Endodermal cell (in vitro differentiated cells): Measurements from ENCODE around the gene DLK1. TPM values are rescaled to one million over a fixed set of nuclear protein-coding genes. Genes with fewer than 3 reads are reported as not detected.
A peak's percentile ranks its signal among the peaks of the same experiment; 100 is the strongest.

Source experiments
- DNase-seq: peaks from one replicate; pipeline ENCODE4 v3.0.0-alpha.2; 2017
- H3K27ac ChIP-seq: 2 replicates; pipeline ENCODE4 v1.5.1; 2013; ENCODE audit warnings: mild to moderate bottlenecking, low read depth, low read length, moderate library complexity
- H3K27me3 ChIP-seq: 2 replicates; pipeline ENCODE4 v1.6.1; 2013; ENCODE audit warnings: mild to moderate bottlenecking, low read length, moderate library complexity; ENCODE audit not compliant: insufficient read depth, control insufficient read depth, poor library complexity, severe bottlenecking
- H3K36me3 ChIP-seq: 2 replicates; pipeline ENCODE4 v1.7.0; 2013; ENCODE audit warnings: mild to moderate bottlenecking, low read length, moderate library complexity; ENCODE audit not compliant: control insufficient read depth, insufficient read depth
- H3K4me1 ChIP-seq: one replicate; pipeline ENCODE4 v1.7.0; 2013; ENCODE audit warnings: low read length; ENCODE audit not compliant: control insufficient read depth, insufficient read depth
- H3K4me3 ChIP-seq: 2 replicates; pipeline ENCODE4 v1.5.1; 2013; ENCODE audit warnings: mild to moderate bottlenecking, low read length, moderate library complexity
- H3K9ac ChIP-seq: 2 replicates; pipeline ENCODE4 v1.6.1; 2013; ENCODE audit warnings: mild to moderate bottlenecking, low read length, moderate library complexity; ENCODE audit not compliant: poor library complexity, severe bottlenecking; ENCODE audit errors: extremely low read depth
- H3K9me3 ChIP-seq: 2 replicates; pipeline ENCODE4 v1.6.1; 2013; ENCODE audit warnings: mild to moderate bottlenecking, low read length, moderate library complexity; ENCODE audit not compliant: control insufficient read depth
- H3K27ac Mint-ChIP-seq: 2 replicates; pipeline ENCODE4 v1.8.0; 2020; ENCODE audit warnings: mixed read lengths
- H3K27me3 Mint-ChIP-seq: 2 replicates; pipeline ENCODE4 v1.8.0; 2021; ENCODE audit warnings: mild to moderate bottlenecking, mixed read lengths; ENCODE audit not compliant: insufficient read depth
- H3K36me3 Mint-ChIP-seq: 2 replicates; pipeline ENCODE4 v1.8.0; 2020; ENCODE audit warnings: low read depth, mixed read lengths
- H3K4me1 Mint-ChIP-seq: 2 replicates; pipeline ENCODE4 v1.8.0; 2020; ENCODE audit warnings: mixed read lengths
- H3K4me3 Mint-ChIP-seq: 2 replicates; pipeline ENCODE4 v1.8.0; 2020; ENCODE audit warnings: mild to moderate bottlenecking, moderate library complexity, mixed read lengths
- H3K9me3 Mint-ChIP-seq: 2 replicates; pipeline ENCODE4 v1.8.0; 2020; ENCODE audit warnings: mild to moderate bottlenecking, mixed read lengths
- WGBS, 2 experiments: methylation state at CpG; one replicate each; pipeline versions ENCODE4 v1.1.5 to v1.1.7; 2013; ENCODE audit warnings: missing lambda C conversion rate in 2 of 2, mixed read lengths in 1 of 2; ENCODE audit not compliant: insufficient coverage in 1 of 2, insufficient read length in 1 of 2; 5-methylcytosine and 5-hydroxymethylcytosine counted together
- total RNA-seq, 2 donors: library from RNA; stranded (reverse); fragmentation: NEBNext Ultra II Directional in 1 of 2; extraction: Animal tissue kit (Norgen Biotek cat#: 25700) in 1 of 2; gene quantifications; 2 replicates in 1 of 2; 3 replicates in 1 of 2; pipeline ENCODE4 v1.2.1, GENCODE V29; 2021
- TF ChIP-seq, protein P1 (sequence below): fragments of 200-600 bp; sonication (generic); conservative IDR thresholded peaks from 2 replicates; pipeline ENCODE4 v1.5.0; 2021; ENCODE audit warnings: antibody characterized with exemption, mild to moderate bottlenecking

The DLK1 gene
- total RNA-seq, 2 donors from 2014 or later, result 78.3 to 117 TPM

DNA sequence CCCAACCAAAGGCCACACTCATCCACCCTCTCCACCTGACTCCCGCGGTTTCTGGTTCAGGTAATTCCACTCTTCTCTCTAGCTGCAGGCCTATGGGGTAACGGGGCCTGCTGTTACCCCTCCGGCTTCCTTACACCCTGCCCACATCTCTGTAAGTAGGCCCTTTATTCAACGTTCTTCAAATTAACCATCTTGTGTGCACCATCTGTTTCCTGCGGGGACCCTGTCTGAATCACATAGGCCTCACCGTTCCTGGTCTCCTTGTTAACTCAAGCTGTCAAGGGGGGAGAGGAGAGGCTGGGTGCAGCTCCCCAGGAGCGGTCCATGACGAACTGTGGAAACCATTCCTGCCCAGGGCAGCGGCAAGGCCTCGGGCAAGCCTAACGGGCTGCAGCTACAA, 9.3 kb upstream of the DLK1 start:
- Mint-ChIP-seq H3K4me1 (peaks cover 13% of the 10 kb centered on the region), H3K4me3 (no peak overlapping the region), H3K27ac (no peak overlapping the region), H3K36me3 (no peaks in the 10 kb centered on the region), H3K9me3 (peaks cover 6% of the 10 kb centered on the region), H3K27me3 (peaks cover 9% of the 10 kb centered on the region)
- Histone ChIP-seq H3K4me1 (peaks cover 2% of the 10 kb centered on the region), H3K4me3 (no peak overlapping the region), H3K9ac (no peak overlapping the region), H3K36me3 (no peaks in the 10 kb centered on the region), H3K27ac (peak overlapping the region; percentile 44), H3K9me3 (peaks cover 6% of the 10 kb centered on the region), H3K27me3 (no peaks in the 10 kb centered on the region)
- TF ChIP-seq, protein P1, sequence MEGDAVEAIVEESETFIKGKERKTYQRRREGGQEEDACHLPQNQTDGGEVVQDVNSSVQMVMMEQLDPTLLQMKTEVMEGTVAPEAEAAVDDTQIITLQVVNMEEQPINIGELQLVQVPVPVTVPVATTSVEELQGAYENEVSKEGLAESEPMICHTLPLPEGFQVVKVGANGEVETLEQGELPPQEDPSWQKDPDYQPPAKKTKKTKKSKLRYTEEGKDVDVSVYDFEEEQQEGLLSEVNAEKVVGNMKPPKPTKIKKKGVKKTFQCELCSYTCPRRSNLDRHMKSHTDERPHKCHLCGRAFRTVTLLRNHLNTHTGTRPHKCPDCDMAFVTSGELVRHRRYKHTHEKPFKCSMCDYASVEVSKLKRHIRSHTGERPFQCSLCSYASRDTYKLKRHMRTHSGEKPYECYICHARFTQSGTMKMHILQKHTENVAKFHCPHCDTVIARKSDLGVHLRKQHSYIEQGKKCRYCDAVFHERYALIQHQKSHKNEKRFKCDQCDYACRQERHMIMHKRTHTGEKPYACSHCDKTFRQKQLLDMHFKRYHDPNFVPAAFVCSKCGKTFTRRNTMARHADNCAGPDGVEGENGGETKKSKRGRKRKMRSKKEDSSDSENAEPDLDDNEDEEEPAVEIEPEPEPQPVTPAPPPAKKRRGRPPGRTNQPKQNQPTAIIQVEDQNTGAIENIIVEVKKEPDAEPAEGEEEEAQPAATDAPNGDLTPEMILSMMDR, result no peak
- DNase-seq, result no peak
- WGBS, 2 experiments, result 87 to 93% methylated on average over 6 to 12 of the region's 12 CpGs

DNA sequence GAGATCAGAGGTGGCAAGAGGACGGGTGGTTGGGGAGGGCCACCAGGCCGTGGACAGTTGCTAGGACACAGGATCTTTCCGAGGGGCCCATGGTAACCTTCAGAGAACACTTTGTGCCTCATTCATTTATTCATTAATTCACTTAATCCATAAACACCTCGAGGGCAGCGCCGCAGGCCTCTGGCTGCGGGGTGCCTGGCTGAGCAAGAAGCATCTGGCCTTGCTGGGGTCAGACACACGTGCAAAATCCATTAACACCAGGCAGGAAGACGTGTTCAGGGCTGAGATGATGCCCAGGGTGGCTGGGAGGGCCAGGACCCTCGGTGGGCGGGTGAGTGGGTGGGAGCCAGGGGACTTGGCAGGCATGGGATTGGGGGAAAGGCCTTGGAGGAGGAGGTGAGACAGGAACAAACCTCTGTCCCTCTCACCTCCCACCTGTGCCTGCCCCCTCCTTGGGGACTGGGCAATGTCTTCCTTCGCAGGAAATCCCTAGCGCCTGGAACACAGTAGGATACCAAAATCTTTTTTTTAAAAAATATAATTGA, 6.6 kb upstream of the DLK1 start:
- Histone ChIP-seq H3K9me3 (peaks cover 6% of the 10 kb centered on the region), H3K27ac (no peak overlapping the region), H3K36me3 (no peaks in the 10 kb centered on the region), H3K27me3 (peaks cover 3% of the 10 kb centered on the region), H3K9ac (no peak overlapping the region), H3K4me1 (peaks cover 2% of the 10 kb centered on the region), H3K4me3 (no peak overlapping the region)
- peaks cover 6% of the 10 kb centered on the region for H3K9me3 Mint-ChIP-seq
- WGBS, 2 experiments, result 83 to 88% methylated on average over 5 to 11 of the region's 13 CpGs
- H3K27me3 Mint-ChIP-seq, result peaks cover 18% of the 10 kb centered on the region
- no peak overlapping the region for H3K4me3 Mint-ChIP-seq
- peaks cover 19% of the 10 kb centered on the region for H3K4me1 Mint-ChIP-seq
- no peak overlapping the region for H3K27ac Mint-ChIP-seq
- DNase-seq, result no peak
- H3K36me3 Mint-ChIP-seq, result no peaks in the 10 kb centered on the region
- TF ChIP-seq, protein P1, result no peak

DNA sequence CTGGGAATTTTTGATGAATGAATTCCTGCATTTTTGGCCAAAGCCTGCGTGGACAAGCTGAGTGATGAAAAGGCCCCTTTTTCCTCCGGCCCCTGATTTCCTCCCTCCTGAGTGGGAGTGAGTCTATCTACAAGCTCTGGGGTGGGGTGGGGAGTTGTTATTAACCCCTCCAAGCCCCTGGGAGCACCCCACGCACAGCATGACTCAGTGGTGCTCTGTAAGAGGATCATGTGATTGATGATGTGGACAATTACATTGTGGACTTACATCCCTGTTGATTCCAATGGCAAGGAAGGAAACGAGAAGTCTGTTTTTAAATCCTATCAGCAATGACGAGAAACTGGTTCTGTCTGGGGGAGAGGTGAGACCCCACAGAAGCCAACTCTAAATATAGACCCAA, 5.1 kb upstream of the DLK1 start:
- H3K27me3 ChIP-seq, result peaks cover 18% of the 10 kb centered on the region
- H3K4me1 ChIP-seq, result peaks cover 2% of the 10 kb centered on the region
- TF ChIP-seq, protein P1, result no peak

More for the DNA sequence above, 5.1 kb upstream of the DLK1 start:
- no peak overlapping the region for H3K27ac Mint-ChIP-seq
- Histone ChIP-seq H3K9ac (no peak overlapping the region), H3K9me3 (no peaks in the 10 kb centered on the region), H3K27ac (no peak overlapping the region), H3K4me3 (no peak overlapping the region), H3K36me3 (no peaks in the 10 kb centered on the region)
- no peaks in the 10 kb centered on the region for H3K9me3 Mint-ChIP-seq
- 88 to 91% methylated on average over 1 to 5 of the region's 5 CpGs for WGBS, 2 experiments
- no peak overlapping the region for H3K4me3 Mint-ChIP-seq
- peaks cover 30% of the 10 kb centered on the region for H3K27me3 Mint-ChIP-seq
- H3K36me3 Mint-ChIP-seq, result no peaks in the 10 kb centered on the region
- DNase-seq, result no peak
- H3K4me1 Mint-ChIP-seq, result peaks cover 19% of the 10 kb centered on the region
